Activated CD4-positive, CD25-positive, alpha-beta regulatory T cell (primary cell): ENCODE data around the gene RSRC1.
A peak's percentile ranks its signal among the peaks of the same experiment; 100 is the strongest.
"Not testable (repeated sequence)": the region's sequence is repeated elsewhere in the genome, so short reads cannot be mapped to it uniquely, and the experiment has no call there.

ENCODE experiments used
- DNase-seq, 4 experiments: peaks; one replicate each; lab custom pipeline; 2025; lab: John Stamatoyannopoulos, UW

Gene RSRC1, protein sequence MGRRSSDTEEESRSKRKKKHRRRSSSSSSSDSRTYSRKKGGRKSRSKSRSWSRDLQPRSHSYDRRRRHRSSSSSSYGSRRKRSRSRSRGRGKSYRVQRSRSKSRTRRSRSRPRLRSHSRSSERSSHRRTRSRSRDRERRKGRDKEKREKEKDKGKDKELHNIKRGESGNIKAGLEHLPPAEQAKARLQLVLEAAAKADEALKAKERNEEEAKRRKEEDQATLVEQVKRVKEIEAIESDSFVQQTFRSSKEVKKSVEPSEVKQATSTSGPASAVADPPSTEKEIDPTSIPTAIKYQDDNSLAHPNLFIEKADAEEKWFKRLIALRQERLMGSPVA

GRCh38 chr3:158109804-158110657, at the start of gene RSRC1:
Gene RSRC1, plus strand, starts transcription at chr3:158110089. Its CDS starts 12,016 bp downstream, at chr3:158122105.
- peak; percentile 35 to 56 (median 44) for DNase-seq

DNA sequence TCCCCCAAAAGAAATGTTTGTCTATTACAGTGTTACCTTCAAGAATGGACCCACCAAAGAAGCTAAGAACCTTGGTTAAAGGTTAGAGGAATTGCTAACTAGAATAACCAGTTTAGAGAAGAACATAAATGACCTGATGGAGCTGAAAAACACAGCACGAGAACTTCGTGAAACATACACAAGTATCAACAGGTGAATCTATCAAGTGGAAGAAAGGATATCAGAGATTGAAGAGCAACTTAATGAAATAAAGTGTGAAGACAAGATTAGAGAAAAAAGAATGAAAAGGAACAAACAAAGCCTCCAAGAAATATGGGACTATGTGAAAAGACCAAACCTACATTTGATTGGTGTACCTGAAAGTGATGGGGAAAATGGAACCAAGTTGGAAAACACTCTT, 44.3 kb upstream of the RSRC1 start:
- DNase-seq = not testable (repeated sequence)

- DNase-seq = no peak
Measured at GRCh38 chr3:158072790-158073189, 37.1 kb upstream of the RSRC1 start.

DNA sequence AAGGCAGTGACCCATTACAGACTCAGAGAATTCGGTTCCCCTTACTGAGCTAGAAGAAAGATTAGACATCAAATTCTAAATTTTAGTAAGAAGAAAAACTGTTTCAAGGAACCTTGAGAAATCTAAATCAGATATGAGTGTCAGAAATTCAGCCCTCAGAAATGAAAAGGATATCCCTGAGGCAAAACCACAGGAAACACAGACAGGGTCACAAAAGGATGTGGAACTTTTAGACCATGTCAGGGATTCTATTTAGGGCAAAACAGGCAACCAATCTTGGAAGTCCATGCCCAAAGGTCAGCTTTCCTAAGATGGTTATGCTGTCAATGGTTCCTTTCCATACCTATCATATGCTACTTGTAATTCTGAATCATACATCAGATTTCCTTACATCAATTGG, 35.3 kb upstream of the RSRC1 start:
- no peak for DNase-seq

- DNase-seq = no peak
Measured at GRCh38 chr3:158079599-158079998, 30.3 kb upstream of the RSRC1 start.

DNA sequence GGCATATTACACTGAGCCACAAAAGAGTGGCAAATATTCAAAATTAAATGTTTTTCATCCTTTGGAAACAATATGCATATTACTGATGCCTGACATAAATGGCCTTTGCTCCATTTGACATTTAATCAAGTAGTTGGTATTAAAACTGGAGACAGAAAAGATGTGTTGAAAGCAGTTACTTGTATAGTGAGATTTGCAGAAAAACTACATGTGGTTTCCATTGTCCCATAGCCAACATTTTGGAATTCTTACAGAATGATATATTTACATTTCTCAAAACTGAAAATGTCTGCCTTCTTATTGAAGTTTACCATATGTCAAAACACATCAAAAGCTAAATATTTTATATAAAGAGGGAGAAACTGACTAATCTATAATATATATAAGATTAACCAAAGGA, 25.2 kb upstream of the RSRC1 start:
- DNase-seq = no peak

GRCh38 chr3:158085358-158085757, 24.5 kb upstream of the RSRC1 start:
- DNase-seq = no peak

DNA sequence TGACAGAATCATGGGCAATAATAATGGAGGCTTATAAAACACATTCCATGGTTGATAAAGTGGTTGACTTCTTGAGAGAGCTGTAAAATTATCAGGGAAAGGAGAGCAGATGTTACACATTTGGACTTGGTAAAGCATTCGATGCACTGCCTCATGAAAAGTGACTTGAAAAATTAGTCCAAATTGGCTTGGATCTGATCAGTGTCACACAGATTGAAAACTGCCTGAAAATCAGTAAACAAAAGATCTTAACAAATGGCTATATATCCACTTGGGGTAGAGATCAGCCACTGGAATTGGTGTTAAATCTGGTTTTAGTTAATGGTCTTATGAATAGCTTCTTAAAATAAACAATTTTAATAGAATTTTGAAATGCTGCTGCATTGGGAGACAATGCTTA, 24.0 kb upstream of the RSRC1 start:
- DNase-seq = no peak

DNA sequence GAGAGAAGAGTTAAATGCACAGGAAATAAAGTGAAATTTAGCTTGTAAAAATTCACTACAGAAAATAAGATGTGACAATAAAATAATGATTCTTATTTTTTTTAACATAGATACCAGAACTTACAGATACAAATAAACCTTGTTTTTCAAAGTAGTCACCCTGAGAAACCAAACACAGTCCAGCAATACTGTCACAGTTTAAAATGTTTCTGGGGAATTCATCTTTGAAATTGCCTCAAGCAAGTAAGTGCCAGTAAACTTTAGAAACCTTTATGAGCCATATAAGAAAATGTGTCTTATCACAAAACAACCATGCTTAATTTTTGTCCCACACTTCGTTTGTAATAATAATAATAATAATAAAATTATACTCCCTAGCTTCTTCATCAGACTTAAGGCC, 23.5 kb upstream of the RSRC1 start:
- no peak for DNase-seq

DNA sequence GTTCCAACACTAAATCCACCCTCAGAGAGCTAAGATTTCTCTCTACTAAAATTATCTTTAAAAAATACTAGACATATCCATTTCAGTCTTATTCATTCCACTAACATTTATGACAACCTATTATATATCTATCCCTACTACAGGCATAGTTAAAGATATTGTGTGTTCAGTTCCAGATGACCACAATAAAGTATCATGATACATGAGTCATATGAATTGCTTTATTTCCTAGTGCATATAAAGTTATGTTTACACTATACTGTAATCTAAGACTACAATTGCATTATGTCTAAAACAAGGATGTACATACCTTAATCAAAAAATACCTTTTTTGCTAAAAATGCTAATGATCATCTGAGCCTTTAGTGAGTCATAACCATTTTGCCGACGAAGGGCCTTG, 23.1 kb upstream of the RSRC1 start:
- no peak for DNase-seq

DNA sequence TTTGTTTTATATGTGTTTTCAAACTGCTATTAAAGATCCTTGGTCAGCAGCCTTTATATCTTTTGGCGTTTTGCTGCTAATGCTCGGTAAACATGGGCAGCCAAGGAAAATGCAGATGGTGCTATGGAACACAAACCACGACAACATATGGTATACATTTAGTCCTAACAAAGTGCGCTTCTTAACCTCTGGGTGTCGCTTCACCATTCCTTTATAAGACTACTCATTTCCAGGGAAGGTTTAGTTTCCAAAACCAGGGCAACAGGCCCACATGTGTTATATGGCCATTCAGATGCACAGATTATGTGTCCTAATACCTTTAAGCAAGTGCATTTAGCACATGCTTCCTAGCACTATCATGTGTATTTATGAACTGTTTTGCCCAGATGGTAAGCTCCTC, 18.4 kb upstream of the RSRC1 start:
- no peak for DNase-seq

- DNase-seq = no peak
Measured at GRCh38 chr3:158093526-158093925, 16.4 kb upstream of the RSRC1 start.

GRCh38 chr3:158094235-158095110, 15.4 kb upstream of the RSRC1 start:
- no peak for DNase-seq

DNA sequence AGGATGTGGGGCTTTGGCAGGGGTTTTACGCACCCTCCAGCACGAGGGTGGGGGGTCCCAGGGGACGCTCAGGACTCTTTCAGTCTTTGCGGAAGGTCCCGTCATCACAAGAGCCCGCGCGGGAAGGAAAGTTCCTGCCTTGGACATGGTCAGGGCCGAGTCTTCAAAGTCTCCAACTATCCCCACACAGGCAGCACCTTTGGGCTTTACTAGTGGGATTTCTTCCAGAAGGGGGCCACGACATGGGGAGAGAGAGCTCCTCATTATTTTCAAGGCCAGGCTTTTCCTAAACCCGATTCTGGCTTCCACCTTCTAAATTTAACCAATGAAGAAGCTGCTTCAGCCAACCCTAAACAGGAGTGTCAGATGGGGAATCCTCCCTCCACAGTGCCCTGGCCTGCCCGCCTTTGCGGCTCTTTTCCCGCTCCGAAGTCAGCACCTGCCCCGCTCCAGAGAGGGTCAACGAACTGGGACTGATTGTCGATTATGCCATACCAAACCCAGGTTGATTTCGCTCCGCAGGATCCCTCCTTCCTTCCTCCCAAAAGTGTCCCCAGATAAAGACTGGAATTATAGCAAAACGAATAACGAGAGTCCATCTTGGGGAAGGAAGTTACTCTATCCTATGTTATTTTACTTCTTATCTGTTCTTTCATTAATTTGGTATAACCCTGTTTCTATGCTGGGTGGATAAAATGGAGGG, 14.6 kb upstream of the RSRC1 start:
- DNase-seq = no peak

GRCh38 chr3:158095814-158096704, 13.8 kb upstream of the RSRC1 start:
- no peak for DNase-seq

DNA sequence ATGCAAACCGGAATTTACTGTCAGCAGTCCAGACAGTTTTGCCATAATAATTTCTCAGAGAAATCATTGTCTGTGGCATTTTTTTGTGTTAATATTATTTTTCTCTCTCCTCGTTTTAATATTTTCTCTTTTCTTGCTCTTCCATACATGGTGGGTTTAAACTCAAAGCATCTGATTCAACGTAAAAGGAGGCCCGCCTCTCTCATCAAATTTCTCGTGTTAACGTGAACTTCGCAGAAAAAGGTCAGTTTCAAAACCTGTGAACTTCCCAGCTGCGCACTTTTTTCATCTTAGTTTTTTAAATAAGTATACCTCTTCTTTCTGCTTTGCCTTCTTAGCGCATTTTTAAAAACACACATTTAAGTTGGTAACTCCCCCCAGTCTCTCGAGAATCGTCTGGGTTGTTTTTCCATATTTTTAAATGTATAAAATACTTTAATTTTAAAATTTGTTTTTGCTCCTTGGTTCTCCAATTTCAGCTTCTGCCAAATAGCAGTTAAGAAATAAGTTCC, 12.8 kb upstream of the RSRC1 start:
- DNase-seq = no peak

GRCh38 chr3:158097593-158098308, 12.1 kb upstream of the RSRC1 start:
- DNase-seq = peak; percentile 20 to 45 (median 33)

DNA sequence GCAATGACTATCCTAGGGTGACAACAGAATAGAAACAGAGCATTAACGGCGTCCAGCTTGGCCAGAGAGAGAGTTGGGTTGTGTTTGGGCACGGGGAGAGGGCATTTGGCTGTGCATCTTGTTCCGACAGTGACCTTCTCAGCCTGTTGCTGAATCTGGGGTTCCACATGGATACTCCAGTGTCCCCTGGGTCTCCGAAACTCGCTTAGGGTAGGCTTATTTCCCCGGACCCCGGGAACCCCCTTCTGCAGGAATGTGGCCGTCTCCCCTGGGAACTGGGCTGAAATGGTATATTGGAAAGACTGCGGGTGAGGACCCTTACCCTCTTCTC, 11.6 kb upstream of the RSRC1 start:
- no peak for DNase-seq

DNA sequence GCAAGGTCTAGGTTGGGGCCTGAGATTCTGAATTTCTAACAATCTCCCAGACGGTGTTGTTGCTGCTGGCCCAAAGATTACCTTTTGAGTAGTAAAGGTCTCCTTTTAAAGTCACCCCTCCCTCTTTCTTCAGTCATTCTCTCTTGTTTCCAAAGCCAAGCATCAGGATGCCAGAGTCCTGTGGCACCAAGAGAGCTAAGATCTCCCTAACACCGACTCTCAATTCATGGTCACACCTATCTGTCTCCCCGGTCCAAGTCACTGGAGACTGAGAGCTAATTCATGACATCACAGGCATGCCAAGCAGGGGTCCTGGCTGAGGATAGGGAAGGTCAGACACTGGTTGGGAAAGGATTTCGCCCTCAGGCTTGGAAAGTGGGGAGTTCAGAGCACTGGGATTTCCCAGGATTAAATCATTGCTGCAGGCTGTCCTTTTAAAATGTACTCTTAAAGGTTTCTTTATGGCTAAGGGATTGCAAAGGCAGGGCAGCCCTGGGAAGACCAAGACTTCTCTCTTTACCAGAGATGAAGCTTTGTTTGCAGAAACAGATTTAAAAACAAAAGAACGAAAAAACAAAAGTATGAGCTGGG, 11.0 kb upstream of the RSRC1 start:
- no peak for DNase-seq

- DNase-seq = no peak
Measured at GRCh38 chr3:158100681-158101080, 9.2 kb upstream of the RSRC1 start.
